AG04449 (cell line): ENCODE data around the gene C1QL4.
"Not testable (repeated sequence)": the region's sequence is repeated elsewhere in the genome, so short reads cannot be mapped to it uniquely, and the experiment has no call there.

Experiments
- CTCF ChIA-PET: fragments of 350-600 bp; formaldehyde crosslinking; extraction: SDS; loops from one replicate; lab custom pipeline; 2021; ENCODE audit warnings: antibody characterized with exemption; lab: Yijun Ruan, JAX
- POLR2A ChIA-PET: fragments of 400-600, 350-600 bp; formaldehyde crosslinking; extraction: SDS; loops from one replicate; lab custom pipeline; 2020; ENCODE audit warnings: antibody characterized with exemption, inconsistent platforms; lab: Yijun Ruan, JAX
- DNase-seq: peaks from one replicate; pipeline ENCODE4 v3.0.0-alpha.2; 2010; ENCODE audit warnings: low read depth, low spot score
- H3K4me3 ChIP-seq: 2 replicates; pipeline ENCODE4 v1.5.1; 2011; ENCODE audit warnings: low read depth, mild to moderate bottlenecking, control low read depth, low read length
- CTCF ChIP-seq: IDR thresholded peaks from one replicate; pipeline ENCODE4 v1.5.1; 2011; ENCODE audit warnings: mild to moderate bottlenecking, moderate library complexity, low read length, control low read depth, inconsistent platforms; ENCODE audit not compliant: insufficient read depth; ENCODE audit errors: missing control alignments

C1QL4 gene

GRCh38 chr12:49336645-49337584 is at the start of gene C1QL4:
Gene C1QL4, minus strand, starts transcription at chr12:49337188. Its CDS starts 711 bp downstream, at chr12:49336477.
- ChIA-PET CTCF (interaction anchor here (0.6 to 12.8 kb wide), 15 partner anchors 13 to 1481 kb away, joined by 3 to 424 read pairs (median 7); partner anchors contain the start of genes DNAJC22, PRPH, SPATS2 and TROAP), POLR2A (no interaction called here)

GRCh38 chr12:49380184-49380583 is 43.2 kb upstream of the C1QL4 start:
- CTCF ChIA-PET: interaction anchor here (1.2 to 1.4 kb wide), 2 partner anchors 22 to 134 kb away, joined by 3 to 4 read pairs; no protein-coding TSS in a partner anchor
- DNase-seq, POLR2A ChIA-PET, H3K4me3 ChIP-seq: not testable (repeated sequence)

More at GRCh38 chr12:49336645-49337584, at the start of gene C1QL4:
- DNase-seq: no peak
- H3K4me3 ChIP-seq: peak within 1 kb of the TSS; percentile 54
- TF ChIP-seq CTCF: peak; percentile 93

DNA sequence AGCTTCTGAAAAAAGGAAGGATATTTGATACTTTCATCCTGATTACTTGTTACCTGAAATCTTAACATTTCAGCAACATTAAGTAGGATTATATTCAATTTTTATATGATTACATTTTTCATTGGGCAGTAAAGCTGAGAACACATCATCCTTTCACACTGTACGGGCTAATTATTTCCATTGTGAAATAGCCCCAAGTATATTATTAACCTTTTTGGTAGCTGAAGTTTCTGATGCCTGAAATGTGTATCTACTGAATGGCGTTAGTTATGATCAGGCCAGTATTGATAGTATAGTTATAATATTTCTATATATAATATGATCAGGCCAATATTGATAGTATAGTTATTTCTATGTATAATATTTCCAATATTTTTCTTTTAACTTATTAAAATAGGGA is 40.4 kb upstream of the C1QL4 start:
- ChIA-PET POLR2A (no interaction called here), CTCF (interaction anchor here (0.6 to 3.7 kb wide), 8 partner anchors 9 to 36 kb away, joined by 3 to 24 read pairs (median 5); partner anchors contain the start of genes DNAJC22 and SPATS2)
- TF ChIP-seq CTCF: no peak
- no peak for DNase-seq
- H3K4me3 ChIP-seq: no peak overlapping the region

DNA sequence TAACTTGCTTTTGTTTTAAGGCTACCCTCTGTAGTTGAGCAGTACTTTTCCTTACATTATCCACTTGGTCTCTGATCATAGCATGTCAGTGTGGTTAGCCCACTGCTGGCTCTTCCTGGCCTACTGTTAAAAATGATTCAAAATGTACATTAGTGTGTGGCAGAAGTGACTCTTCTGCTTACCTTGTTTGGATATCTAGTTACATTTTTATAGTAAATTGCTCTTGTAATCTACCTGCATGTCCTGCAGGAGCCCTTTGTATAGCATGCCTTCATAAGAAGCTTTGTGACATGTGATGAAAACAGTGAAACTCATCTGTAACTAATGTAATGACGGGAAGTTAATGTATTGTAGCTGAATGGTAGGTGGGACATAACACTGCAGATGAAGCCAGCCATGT is 38.4 kb upstream of the C1QL4 start:
- ChIA-PET CTCF (interaction anchor here (1.0 to 3.7 kb wide), 4 partner anchors 8 to 139 kb away, joined by 3 to 24 read pairs (median 6); partner anchors contain the start of gene SPATS2), POLR2A (no interaction called here)
- no peak overlapping the region for H3K4me3 ChIP-seq
- DNase-seq: no peak
- TF ChIP-seq CTCF: no peak

DNA sequence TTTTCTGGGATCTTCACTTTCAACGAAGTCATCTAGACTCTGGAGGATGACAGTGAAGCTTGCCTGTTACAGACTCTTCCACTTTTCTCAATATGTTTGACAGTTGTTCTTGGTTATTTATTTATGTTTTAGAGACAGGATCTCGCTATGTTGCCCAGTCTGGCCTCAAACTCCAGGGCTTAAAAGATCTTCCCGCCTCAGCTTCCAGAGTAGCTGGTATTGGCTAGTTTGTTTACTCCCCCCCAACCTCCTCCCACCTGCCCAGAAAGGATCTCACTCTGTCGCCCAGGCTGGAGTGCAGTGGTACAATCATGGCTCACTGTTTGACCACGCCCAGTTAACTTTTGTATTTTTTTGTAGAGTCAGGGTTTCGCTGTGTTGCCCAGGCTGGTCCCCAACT is 33.6 kb upstream of the C1QL4 start:
- POLR2A ChIA-PET: no interaction called here

More for the DNA sequence above, 33.6 kb upstream of the C1QL4 start:
- TF ChIP-seq CTCF: no peak
- DNase-seq: no peak
- no peak overlapping the region for H3K4me3 ChIP-seq
- CTCF ChIA-PET: interaction anchor here (1.0 to 26.7 kb wide), 6 partner anchors 13 to 159 kb away, joined by 3 to 1125 read pairs (median 4); no protein-coding TSS in a partner anchor
